Vagina (tissue), 2 donors: ENCODE results near the gene MMRN2. TPM values are rescaled to one million over a fixed set of nuclear protein-coding genes. Genes with fewer than 3 reads are reported as not detected.
"Not testable (repeated sequence)": the region's sequence is repeated elsewhere in the genome, so short reads cannot be mapped to it uniquely, and the experiment has no call there.

ENCODE experiments used
- DNase-seq, 2 donors: peaks; one replicate each; pipeline ENCODE4 v3.0.0-alpha.2; 2017; ENCODE audit errors: extremely low spot score in 2 of 2
- H3K27ac ChIP-seq: fragments of 200-600 bp; sonication (generic); one replicate; pipeline ENCODE4 v1.5.1; 2019
- H3K27me3 ChIP-seq: fragments of 200-600 bp; sonication (generic); one replicate; pipeline ENCODE4 v1.5.1; 2019
- H3K36me3 ChIP-seq, 2 donors: fragments of 200-600 bp; sonication (generic); one replicate each; pipeline ENCODE4 v1.5.1; 2017 to 2019
- H3K4me1 ChIP-seq: fragments of 200-600 bp; sonication (generic); one replicate; pipeline ENCODE4 v1.5.1; 2019
- H3K4me3 ChIP-seq, 2 donors: fragments of 200-600 bp; sonication (generic); 1 replicate in 1 of 2; 2 replicates in 1 of 2; pipeline ENCODE4 v1.5.1; 2016 to 2019
- H3K9me3 ChIP-seq: fragments of 200-600 bp; sonication (generic); one replicate; pipeline ENCODE4 v1.5.1; 2019
- CTCF ChIP-seq, 3 experiments: fragments of 450-650 bp in 2 of 3; fragments of 200-600 bp in 1 of 3; sonication (generic) in 1 of 3; IDR thresholded peaks; one replicate each; pipeline ENCODE4 v1.5.1; 2017 to 2019; ENCODE audit warnings: antibody characterized with exemption in 3 of 3, mild to moderate bottlenecking in 2 of 3, moderate library complexity in 2 of 3
- POLR2A ChIP-seq, 2 donors: fragments of 450-650 bp; IDR thresholded peaks; one replicate each; pipeline ENCODE4 v1.6.1; 2017; ENCODE audit warnings: antibody characterized with exemption in 2 of 2, mild to moderate bottlenecking in 2 of 2, moderate library complexity in 2 of 2
- POLR2AphosphoS5 ChIP-seq, 2 donors: sonication (generic); formaldehyde crosslinking; IDR thresholded peaks; one replicate each; pipeline ENCODE4 v1.9.0; 2017; ENCODE audit warnings: antibody characterized with exemption in 2 of 2, mild to moderate bottlenecking in 2 of 2, low read depth in 1 of 2; ENCODE audit not compliant: insufficient read depth in 1 of 2
- intact Hi-C: fragments of 100-400 bp; cut with DNase I; formaldehyde crosslinking; loops from one replicate; pipeline ENCODE4 v1.15.1; 2023
- total RNA-seq: library from RNA; depleted of rRNA; stranded (reverse); fragments of >200 nt; gene quantifications from one replicate; pipeline ENCODE4 v1.2.3, GENCODE V29; 2016

MMRN2 gene
- total RNA-seq, 1 donor from 2014 or later = 57.2 TPM

- no peak for DNase-seq
- Histone ChIP-seq H3K36me3 (no peaks in the 10 kb centered on the region), H3K27me3 (no peaks in the 10 kb centered on the region), H3K9me3 (no peaks in the 10 kb centered on the region), H3K27ac (no peak overlapping the region), H3K4me1 (no peaks in the 10 kb centered on the region), H3K4me3 (no peak overlapping the region)
- TF ChIP-seq POLR2AphosphoS5 (IDR thresholded peaks at IDR 0.05; ENCODE audit: insufficient read depth in 1 of 2, low read depth in 1 of 2) (no peak), POLR2A (IDR thresholded peaks at IDR 0.05) (no peak), CTCF (IDR thresholded peaks at IDR 0.05) (no peak)
- intact Hi-C loops = no loop called here
Measured at GRCh38 chr10:86938260-86938659, 19.2 kb downstream of the MMRN2 start.

GRCh38 chr10:86937502-86938154 lies 19.8 kb downstream of the MMRN2 start:
- no peak for DNase-seq

DNA sequence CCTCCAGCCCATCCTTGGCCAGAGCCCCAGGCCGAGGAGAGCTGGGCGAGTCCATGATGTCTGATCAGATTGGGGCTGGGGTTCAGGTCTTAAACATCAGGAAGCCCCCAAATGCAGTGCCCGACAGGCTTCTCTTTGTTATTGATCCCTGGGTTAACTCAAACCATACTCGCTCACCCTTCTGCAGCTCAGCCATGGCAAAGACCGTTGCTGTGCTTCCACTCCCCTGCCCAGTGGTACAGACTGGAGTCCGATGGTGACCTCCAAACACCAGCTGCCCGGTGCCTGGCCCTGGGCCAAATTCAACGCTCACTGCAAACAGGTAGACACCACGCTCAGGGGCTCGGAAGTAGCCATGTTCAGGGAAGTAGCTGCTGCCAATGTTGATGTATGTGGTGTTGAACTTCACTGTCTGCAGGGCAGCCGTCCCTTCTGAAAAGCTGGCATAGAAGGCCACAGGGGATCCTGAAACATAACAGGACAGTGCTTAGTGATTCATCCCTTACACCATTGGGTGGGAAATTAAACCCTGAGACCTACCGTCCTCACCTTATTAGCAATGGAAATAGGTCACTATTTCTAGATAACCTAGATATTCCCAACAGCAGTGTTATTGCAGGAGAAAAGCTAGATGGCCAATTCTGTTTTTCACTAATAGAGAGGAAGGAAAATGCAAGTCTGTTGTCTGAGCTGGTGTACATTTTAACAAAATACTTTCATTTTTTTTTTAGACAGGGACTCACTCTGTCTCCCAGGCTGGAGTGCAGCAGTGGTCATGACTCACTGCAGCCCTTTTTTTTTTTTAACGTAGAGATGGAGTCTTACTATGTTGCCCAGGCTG lies 20.5 kb downstream of the MMRN2 start:
- no peak overlapping the region for H3K27ac ChIP-seq
- no peaks in the 10 kb centered on the region for H3K9me3 ChIP-seq
- DNase-seq = no peak
- TF ChIP-seq CTCF (IDR thresholded peaks at IDR 0.05) (no peak), POLR2A (IDR thresholded peaks at IDR 0.05) (no peak), POLR2AphosphoS5 (IDR thresholded peaks at IDR 0.05; ENCODE audit: insufficient read depth in 1 of 2, low read depth in 1 of 2) (no peak)
- no peaks in the 10 kb centered on the region for H3K36me3 ChIP-seq
- intact Hi-C loops = no loop called here
- no peak overlapping the region for H3K4me3 ChIP-seq
- H3K27me3 ChIP-seq = no peaks in the 10 kb centered on the region
- no peaks in the 10 kb centered on the region for H3K4me1 ChIP-seq

More at GRCh38 chr10:86937502-86938154, 19.8 kb downstream of the MMRN2 start:
- H3K9me3 ChIP-seq = no peaks in the 10 kb centered on the region
- H3K27ac ChIP-seq = no peak overlapping the region
- H3K4me3 ChIP-seq = no peak overlapping the region
- intact Hi-C loops = no loop called here
- no peaks in the 10 kb centered on the region for H3K27me3 ChIP-seq
- TF ChIP-seq CTCF (IDR thresholded peaks at IDR 0.05) = no peak
- TF ChIP-seq POLR2AphosphoS5 (IDR thresholded peaks at IDR 0.05; ENCODE audit: insufficient read depth in 1 of 2, low read depth in 1 of 2) = no peak
- no peak for TF ChIP-seq POLR2A (IDR thresholded peaks at IDR 0.05)
- H3K36me3 ChIP-seq = no peaks in the 10 kb centered on the region
- H3K4me1 ChIP-seq = no peaks in the 10 kb centered on the region

GRCh38 chr10:86934162-86934711 lies 23.2 kb downstream of the MMRN2 start:
- H3K9me3 ChIP-seq, intact Hi-C loops, DNase-seq, H3K27ac ChIP-seq, H3K27me3 ChIP-seq, H3K4me3 ChIP-seq, H3K4me1 ChIP-seq: not testable (repeated sequence)
- H3K36me3 ChIP-seq = peaks cover 4 to 17% of the 10 kb centered on the region in 2 donors

DNA sequence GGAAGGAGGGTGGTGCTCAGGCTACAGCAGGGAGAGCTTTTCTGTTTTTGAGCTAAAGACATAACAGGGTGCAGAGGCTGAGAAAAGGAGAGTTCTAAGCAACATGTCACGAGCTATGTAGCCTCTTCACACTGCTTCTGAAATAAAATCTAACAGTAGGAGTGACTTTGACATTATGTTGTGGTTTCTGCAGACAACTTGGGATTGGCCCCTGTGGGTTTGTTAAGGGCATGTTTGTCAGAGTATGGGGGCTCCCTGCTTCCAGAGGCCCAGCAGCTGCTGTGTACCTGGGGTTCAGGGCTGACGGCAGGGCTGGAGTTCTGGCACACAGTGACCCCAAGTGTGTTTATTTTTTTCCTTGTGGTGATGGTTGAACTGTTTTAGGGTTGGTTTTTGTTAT lies 24.7 kb downstream of the MMRN2 start:
- no peaks in the 10 kb centered on the region for H3K9me3 ChIP-seq
- TF ChIP-seq CTCF (IDR thresholded peaks at IDR 0.05) (no peak), POLR2AphosphoS5 (IDR thresholded peaks at IDR 0.05; ENCODE audit: insufficient read depth in 1 of 2, low read depth in 1 of 2) (no peak), POLR2A (IDR thresholded peaks at IDR 0.05) (no peak)
- H3K36me3 ChIP-seq = peaks cover 4 to 18% of the 10 kb centered on the region in 2 donors
- H3K4me1 ChIP-seq = no peaks in the 10 kb centered on the region
- DNase-seq = no peak
- no peak overlapping the region for H3K4me3 ChIP-seq
- no peaks in the 10 kb centered on the region for H3K27me3 ChIP-seq
- intact Hi-C loops = no loop called here
- peak overlapping the region; percentile 25 for H3K27ac ChIP-seq
